Activated T-cell treated with anti-CD3 and anti-CD28 coated beads, Interleukin-2, amount 50 U/mL, for 24 hours (primary cell): ENCODE measurements around the gene SHISA4.

ENCODE experiments used
- DNase-seq: peaks from one replicate; pipeline ENCODE4 v3.0.0-alpha.2; 2020
- H3K27ac Mint-ChIP-seq: 2 replicates; pipeline ENCODE4 v1.8.0; 2020; ENCODE audit warnings: mild to moderate bottlenecking, mixed read lengths
- H3K27me3 Mint-ChIP-seq: 2 replicates; pipeline ENCODE4 v1.8.0; 2020; ENCODE audit warnings: mixed read lengths
- H3K36me3 Mint-ChIP-seq: 2 replicates; pipeline ENCODE4 v1.8.0; 2020; ENCODE audit warnings: low read depth, mixed read lengths
- H3K4me1 Mint-ChIP-seq: 2 replicates; pipeline ENCODE4 v1.8.0; 2020; ENCODE audit warnings: low read depth, mixed read lengths
- H3K4me3 Mint-ChIP-seq: 2 replicates; pipeline ENCODE4 v1.8.0; 2020; ENCODE audit warnings: mild to moderate bottlenecking, moderate library complexity, mixed read lengths
- H3K9me3 Mint-ChIP-seq: 2 replicates; pipeline ENCODE4 v1.8.0; 2020; ENCODE audit warnings: mixed read lengths

The SHISA4 gene

DNA sequence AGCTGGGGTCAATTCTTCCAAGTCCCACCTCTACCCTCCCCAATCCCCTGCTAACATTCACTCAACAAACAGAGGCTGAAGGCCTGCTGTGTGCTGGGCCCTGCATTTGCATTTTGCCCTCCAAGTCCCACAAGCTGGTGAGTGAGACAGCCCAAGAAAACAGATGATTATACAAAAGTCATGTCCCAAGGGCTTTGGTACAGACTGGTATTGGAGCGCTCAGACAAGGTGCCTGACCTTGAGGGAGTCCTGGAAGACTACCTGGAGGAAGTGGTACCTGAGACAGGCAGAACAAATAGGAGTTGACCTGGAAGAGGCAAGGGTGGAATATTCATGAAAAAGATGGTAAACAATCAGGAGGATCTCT lies 53.4 kb downstream of the SHISA4 start:
- H3K4me3 Mint-ChIP-seq: no peak overlapping the region
- no peaks in the 10 kb centered on the region for H3K36me3 Mint-ChIP-seq
- DNase-seq: no peak
- peaks cover 46% of the 10 kb centered on the region for H3K27me3 Mint-ChIP-seq
- H3K9me3 Mint-ChIP-seq: no peaks in the 10 kb centered on the region
- H3K27ac Mint-ChIP-seq: no peak overlapping the region
- H3K4me1 Mint-ChIP-seq: peaks cover 16% of the 10 kb centered on the region
